ENCODE measurements around the gene GLB1L2.
A peak's percentile ranks its signal among the peaks of the same experiment; 100 is the strongest.
"Not testable (repeated sequence)": the region's sequence is repeated elsewhere in the genome, so short reads cannot be mapped to it uniquely, and the experiment has no call there.

The GLB1L2 gene
- total RNA-seq = 0.72 to 4.5 reads per million in 2 donors

GRCh38 chr11:134331354-134332188 is at the start of gene GLB1L2:
GLB1L2 (plus strand) TSS chr11:134331988; CDS start chr11:134332062, 74 bp downstream.
- DNase-seq = peak; percentile 78

- no peak for DNase-seq
Observed at GRCh38 chr11:134282121-134283045, 49.4 kb upstream of the GLB1L2 start.

- no peak for DNase-seq
Observed at GRCh38 chr11:134283461-134284230, 48.1 kb upstream of the GLB1L2 start.

GRCh38 chr11:134284349-134284748 is 47.4 kb upstream of the GLB1L2 start:
- not testable (repeated sequence) for DNase-seq

GRCh38 chr11:134287561-134287960 is 44.2 kb upstream of the GLB1L2 start:
- no peak for DNase-seq

GRCh38 chr11:134288486-134288885 is 43.3 kb upstream of the GLB1L2 start:
- DNase-seq = no peak

GRCh38 chr11:134289167-134289566 is 42.6 kb upstream of the GLB1L2 start:
- DNase-seq = no peak

- DNase-seq = no peak
Observed at GRCh38 chr11:134289789-134290188, 42.0 kb upstream of the GLB1L2 start.

- DNase-seq = no peak
Observed at GRCh38 chr11:134290646-134291045, 41.1 kb upstream of the GLB1L2 start.

- no peak for DNase-seq
Observed at GRCh38 chr11:134291196-134291595, 40.6 kb upstream of the GLB1L2 start.

GRCh38 chr11:134292661-134293060 is 39.1 kb upstream of the GLB1L2 start:
- no peak for DNase-seq

- DNase-seq = no peak
Observed at GRCh38 chr11:134293119-134294113, 38.4 kb upstream of the GLB1L2 start.

- DNase-seq = no peak
Observed at GRCh38 chr11:134294664-134295063, 37.1 kb upstream of the GLB1L2 start.

- DNase-seq = no peak
Observed at GRCh38 chr11:134312223-134312622, 19.6 kb upstream of the GLB1L2 start.

- DNase-seq = no peak
Observed at GRCh38 chr11:134312807-134313206, 19.0 kb upstream of the GLB1L2 start.

- DNase-seq = no peak
Observed at GRCh38 chr11:134313379-134313778, 18.4 kb upstream of the GLB1L2 start.

- no peak for DNase-seq
Observed at GRCh38 chr11:134313821-134314607, 17.8 kb upstream of the GLB1L2 start.

GRCh38 chr11:134317103-134317502 is 14.7 kb upstream of the GLB1L2 start:
- no peak for DNase-seq

GRCh38 chr11:134321373-134321772 is 10.4 kb upstream of the GLB1L2 start:
- not testable (repeated sequence) for DNase-seq

GRCh38 chr11:134322553-134322952 is 9.2 kb upstream of the GLB1L2 start:
- DNase-seq = no peak

- DNase-seq = no peak
Observed at GRCh38 chr11:134328433-134328832, 3.4 kb upstream of the GLB1L2 start.

Data from T-helper 9 cell (primary cell).